ENCODE results near the gene MTX3. TPM values are rescaled to one million over a fixed set of nuclear protein-coding genes. Genes with fewer than 3 reads are reported as not detected.

Gene MTX3
- total RNA-seq: 17.7 and 18.9 TPM in 2 replicates

DNA sequence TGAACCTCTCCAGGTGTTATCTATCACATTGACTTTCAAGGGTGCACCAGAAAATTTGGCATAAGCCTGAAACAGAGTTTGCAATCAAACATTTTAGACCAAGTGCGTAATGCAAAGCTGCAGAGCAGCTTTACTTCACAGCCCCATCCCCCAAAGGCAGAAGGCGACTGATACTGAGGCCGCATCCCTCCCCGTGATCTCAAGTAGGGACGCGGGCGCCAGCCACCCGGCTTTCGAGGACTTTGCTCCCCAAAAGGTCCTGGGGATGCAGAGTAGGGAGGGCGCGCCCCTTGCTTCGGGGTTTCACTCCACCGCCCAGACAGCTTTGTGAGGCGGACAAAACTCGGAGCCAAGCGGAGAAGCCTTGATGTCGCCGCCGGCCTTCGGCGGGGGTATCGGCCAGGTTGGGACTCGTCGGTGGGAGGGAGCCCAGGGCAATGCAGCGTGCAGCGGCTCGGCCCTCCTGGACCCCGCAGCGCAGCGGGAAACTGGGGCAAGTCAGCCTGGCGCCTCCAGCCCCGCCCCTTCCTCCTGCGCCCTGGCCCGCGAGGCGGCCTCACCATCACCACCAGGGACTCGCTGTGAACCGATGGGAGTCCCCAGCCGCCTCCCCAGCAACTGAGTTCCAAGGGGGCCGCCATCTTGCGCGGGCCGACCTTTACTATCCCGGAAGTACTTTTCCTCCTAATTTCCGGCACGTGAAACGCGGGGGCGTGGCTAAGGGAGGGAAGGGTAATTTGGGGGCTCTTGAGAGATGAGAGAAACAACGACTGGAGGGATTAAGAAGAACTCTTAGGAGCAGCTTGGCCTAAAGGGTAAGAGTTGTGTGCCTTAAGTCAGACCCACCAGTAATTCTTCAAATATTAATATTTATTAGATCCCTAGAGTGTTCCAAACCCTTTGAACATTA lies at the start of gene MTX3:
MTX3 (minus strand) TSS at position 665 of the 910 bp plus-strand sequence; CDS start at position 641, 24 bp downstream.
- Histone ChIP-seq H3K27ac (ENCODE audit: low read depth, low read length) (peak within 1 kb of the TSS; percentile 71), H3K36me3 (ENCODE audit: insufficient read depth, low read length) (peaks cover 20% of the 10 kb centered on the region), H2AFZ (ENCODE audit: low read length) (peak within 1 kb of the TSS; percentile 92), H3K4me2 (ENCODE audit: insufficient read depth, low read length) (peak within 1 kb of the TSS; percentile 95), H3K79me2 (ENCODE audit: insufficient read depth, low read length) (peaks cover 9% of the 10 kb centered on the region), H4K20me1 (ENCODE audit: insufficient read depth, low read length) (no peaks in the 10 kb centered on the region), H3K4me1 (ENCODE audit: insufficient read depth, low read length) (peaks cover 23% of the 10 kb centered on the region), H3K4me3 (ENCODE audit: insufficient read depth, low read length) (peak within 1 kb of the TSS; percentile 98), H3K9me3 (ENCODE audit: low read depth, low read length) (no peaks in the 10 kb centered on the region), H3K27me3 (ENCODE audit: insufficient read depth, low read length) (no peaks in the 10 kb centered on the region)
- no peak for TF ChIP-seq CTCF (IDR thresholded peaks at IDR 0.05; ENCODE audit: extremely low read depth, low read depth, low read length)
- peak; percentile 83 for DNase-seq (ENCODE audit: insufficient read length, low spot score, missing footprints)

DNA sequence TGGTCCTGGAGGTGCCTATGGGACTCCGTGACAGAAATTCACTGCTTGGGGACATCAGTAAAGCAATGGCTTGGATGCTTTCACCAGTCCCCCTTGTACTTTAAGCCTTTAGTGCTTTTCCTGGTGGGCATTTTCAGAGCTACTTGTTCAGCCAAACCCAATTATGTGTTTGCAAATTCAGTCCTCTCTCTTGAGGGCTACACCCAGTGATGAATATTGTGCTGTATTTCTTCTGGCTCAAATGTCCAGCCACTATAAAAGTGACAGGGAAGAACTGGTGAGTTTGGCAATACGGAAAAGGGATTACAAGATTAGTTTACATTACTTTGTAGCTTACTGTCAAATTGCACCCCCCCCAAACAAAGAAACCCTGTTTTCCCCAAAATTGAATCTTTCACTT lies 48.6 kb upstream of the MTX3 start:
- TF ChIP-seq CTCF (IDR thresholded peaks at IDR 0.05; ENCODE audit: extremely low read depth, low read depth, low read length): no peak
- Histone ChIP-seq H3K4me3 (ENCODE audit: insufficient read depth, low read length) (no peak overlapping the region), H3K4me2 (ENCODE audit: insufficient read depth, low read length) (no peak overlapping the region), H3K27ac (ENCODE audit: low read depth, low read length) (no peak overlapping the region), H4K20me1 (ENCODE audit: insufficient read depth, low read length) (no peaks in the 10 kb centered on the region), H3K27me3 (ENCODE audit: insufficient read depth, low read length) (peaks cover 75% of the 10 kb centered on the region), H3K79me2 (ENCODE audit: insufficient read depth, low read length) (no peaks in the 10 kb centered on the region), H3K4me1 (ENCODE audit: insufficient read depth, low read length) (no peaks in the 10 kb centered on the region), H3K9me3 (ENCODE audit: low read depth, low read length) (no peaks in the 10 kb centered on the region), H3K36me3 (ENCODE audit: insufficient read depth, low read length) (no peaks in the 10 kb centered on the region), H2AFZ (ENCODE audit: low read length) (no peak overlapping the region)
- DNase-seq (ENCODE audit: insufficient read length, low spot score, missing footprints): no peak

DNA sequence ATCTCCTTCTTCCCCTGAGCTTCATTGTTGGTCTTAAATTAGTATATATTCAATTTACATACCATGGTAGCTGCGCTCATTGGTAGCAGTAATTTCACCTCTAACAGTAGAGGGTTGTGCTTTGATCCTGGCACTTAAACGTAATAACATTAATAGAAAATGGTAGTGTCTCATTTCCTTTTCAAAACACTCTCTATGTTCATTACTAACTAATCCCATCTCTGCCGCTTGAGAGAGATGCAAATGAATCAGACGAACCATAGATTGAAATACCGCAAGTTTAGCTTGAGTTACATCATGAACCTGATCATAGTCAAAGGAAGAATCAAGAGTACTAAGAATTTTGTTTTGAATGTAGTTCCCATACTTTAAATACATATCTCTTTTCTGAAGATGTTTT lies 46.3 kb upstream of the MTX3 start:
- Histone ChIP-seq H3K79me2 (ENCODE audit: insufficient read depth, low read length) (no peaks in the 10 kb centered on the region), H3K9me3 (ENCODE audit: low read depth, low read length) (no peaks in the 10 kb centered on the region), H3K36me3 (ENCODE audit: insufficient read depth, low read length) (no peaks in the 10 kb centered on the region), H3K27me3 (ENCODE audit: insufficient read depth, low read length) (peaks cover 86% of the 10 kb centered on the region), H3K4me1 (ENCODE audit: insufficient read depth, low read length) (no peaks in the 10 kb centered on the region), H3K27ac (ENCODE audit: low read depth, low read length) (no peak overlapping the region), H4K20me1 (ENCODE audit: insufficient read depth, low read length) (no peaks in the 10 kb centered on the region), H3K4me3 (ENCODE audit: insufficient read depth, low read length) (no peak overlapping the region), H3K4me2 (ENCODE audit: insufficient read depth, low read length) (no peak overlapping the region), H2AFZ (ENCODE audit: low read length) (no peak overlapping the region)
- TF ChIP-seq CTCF (IDR thresholded peaks at IDR 0.05; ENCODE audit: extremely low read depth, low read depth, low read length): no peak
- no peak for DNase-seq (ENCODE audit: insufficient read length, low spot score, missing footprints)

- Histone ChIP-seq H3K4me1 (ENCODE audit: insufficient read depth, low read length) (no peaks in the 10 kb centered on the region), H3K9me3 (ENCODE audit: low read depth, low read length) (no peaks in the 10 kb centered on the region), H4K20me1 (ENCODE audit: insufficient read depth, low read length) (no peaks in the 10 kb centered on the region), H3K4me3 (ENCODE audit: insufficient read depth, low read length) (no peak overlapping the region), H3K27ac (ENCODE audit: low read depth, low read length) (no peak overlapping the region), H3K36me3 (ENCODE audit: insufficient read depth, low read length) (no peaks in the 10 kb centered on the region), H3K27me3 (ENCODE audit: insufficient read depth, low read length) (peaks cover 84% of the 10 kb centered on the region), H3K79me2 (ENCODE audit: insufficient read depth, low read length) (no peaks in the 10 kb centered on the region), H3K4me2 (ENCODE audit: insufficient read depth, low read length) (no peak overlapping the region), H2AFZ (ENCODE audit: low read length) (no peak overlapping the region)
- DNase-seq (ENCODE audit: insufficient read length, low spot score, missing footprints): peak; percentile 73
- TF ChIP-seq CTCF (IDR thresholded peaks at IDR 0.05; ENCODE audit: extremely low read depth, low read depth, low read length): no peak
Observed at GRCh38 chr5:80036615-80037014, 45.6 kb upstream of the MTX3 start.

Data from osteoblast (primary cell).